Body of pancreas (tissue), 4 donors: Measurements from ENCODE around the gene YPEL4.

Source experiments
- POLR2A ChIP-seq, 3 donors: fragments of 450-650 bp; IDR thresholded peaks; one replicate each; pipeline ENCODE4 v1.6.1; 2016; ENCODE audit warnings: antibody characterized with exemption in 3 of 3, mild to moderate bottlenecking in 2 of 3
- TF ChIP-seq, protein P1 (sequence below), 7 experiments: fragments of 450-650 bp in 4 of 7; fragments of 200-600 bp in 3 of 7; sonication (generic) in 3 of 7; IDR thresholded peaks; one replicate each; pipeline ENCODE4 v1.5.1; 2016 to 2019; ENCODE audit warnings: antibody characterized with exemption in 7 of 7

DNA sequence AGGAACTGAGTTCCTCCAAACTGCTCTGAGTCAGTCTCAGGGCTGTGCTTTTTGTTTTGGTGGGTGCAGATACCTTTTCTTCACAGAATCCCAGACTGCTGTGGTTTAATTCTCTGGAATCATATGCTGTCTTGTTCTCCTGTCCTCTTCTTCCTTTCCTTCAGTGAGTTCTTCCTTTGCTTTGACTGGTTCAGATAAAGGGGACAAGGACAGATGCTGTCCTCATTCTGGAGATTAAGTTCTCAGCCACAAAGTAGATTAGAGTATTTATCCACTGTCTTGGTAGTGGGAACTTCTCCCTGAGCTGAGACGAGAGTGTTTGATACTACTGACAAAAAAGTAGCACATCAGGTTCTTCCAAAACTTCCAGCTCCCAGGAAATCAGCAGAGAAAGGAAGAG, 31.5 kb upstream of the YPEL4 start:
- TF ChIP-seq, protein P1, sequence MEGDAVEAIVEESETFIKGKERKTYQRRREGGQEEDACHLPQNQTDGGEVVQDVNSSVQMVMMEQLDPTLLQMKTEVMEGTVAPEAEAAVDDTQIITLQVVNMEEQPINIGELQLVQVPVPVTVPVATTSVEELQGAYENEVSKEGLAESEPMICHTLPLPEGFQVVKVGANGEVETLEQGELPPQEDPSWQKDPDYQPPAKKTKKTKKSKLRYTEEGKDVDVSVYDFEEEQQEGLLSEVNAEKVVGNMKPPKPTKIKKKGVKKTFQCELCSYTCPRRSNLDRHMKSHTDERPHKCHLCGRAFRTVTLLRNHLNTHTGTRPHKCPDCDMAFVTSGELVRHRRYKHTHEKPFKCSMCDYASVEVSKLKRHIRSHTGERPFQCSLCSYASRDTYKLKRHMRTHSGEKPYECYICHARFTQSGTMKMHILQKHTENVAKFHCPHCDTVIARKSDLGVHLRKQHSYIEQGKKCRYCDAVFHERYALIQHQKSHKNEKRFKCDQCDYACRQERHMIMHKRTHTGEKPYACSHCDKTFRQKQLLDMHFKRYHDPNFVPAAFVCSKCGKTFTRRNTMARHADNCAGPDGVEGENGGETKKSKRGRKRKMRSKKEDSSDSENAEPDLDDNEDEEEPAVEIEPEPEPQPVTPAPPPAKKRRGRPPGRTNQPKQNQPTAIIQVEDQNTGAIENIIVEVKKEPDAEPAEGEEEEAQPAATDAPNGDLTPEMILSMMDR (IDR thresholded peaks at IDR 0.05), result no peak
- no peak for TF ChIP-seq POLR2A (IDR thresholded peaks at IDR 0.05)
